Prostate gland (tissue), 2 donors: Measurements from ENCODE around the gene NIT2. TPM values are rescaled to one million over a fixed set of nuclear protein-coding genes. Genes with fewer than 3 reads are reported as not detected.

ENCODE experiments used
- DNase-seq: peaks from one replicate; pipeline ENCODE4 v3.0.0-alpha.2; 2019; ENCODE audit warnings: low spot score
- H3K27ac ChIP-seq, 2 donors: fragments of 200-600 bp; sonication (generic); 2 replicates each; pipeline ENCODE4 v1.5.1; 2017 to 2019
- H3K27me3 ChIP-seq: fragments of 200-600 bp; sonication (generic); replicated peaks from 2 replicates; pipeline ENCODE4 v1.5.1; 2019; ENCODE audit not compliant: insufficient read depth
- H3K36me3 ChIP-seq, 2 donors: fragments of 200-600 bp; sonication (generic); 1 replicate in 1 of 2; 2 replicates in 1 of 2; pipeline versions ENCODE4 v1.5.1 to v1.8.1; 2017 to 2019
- H3K4me1 ChIP-seq: fragments of 200-600 bp; sonication (generic); replicated peaks from 2 replicates; pipeline ENCODE4 v1.5.1; 2019
- H3K4me3 ChIP-seq, 2 donors: fragments of 200-600 bp; sonication (generic); 2 replicates each; pipeline ENCODE4 v1.5.1; 2017 to 2019
- H3K9me3 ChIP-seq: fragments of 200-600 bp; sonication (generic); 2 replicates; pipeline ENCODE4 v1.5.1; 2017
- CTCF ChIP-seq, 4 experiments: fragments of 200-600 bp in 2 of 4; fragments of 450-650 bp in 2 of 4; sonication (generic) in 2 of 4; IDR thresholded peaks; 1 replicate in 3 of 4; 2 replicates in 1 of 4; pipeline ENCODE4 v1.5.1; 2016 to 2019; ENCODE audit warnings: antibody characterized with exemption in 4 of 4, mild to moderate bottlenecking in 2 of 4, moderate library complexity in 2 of 4
- POLR2A ChIP-seq: fragments of 450-650 bp; IDR thresholded peaks from one replicate; pipeline ENCODE4 v1.6.1; 2016; ENCODE audit warnings: antibody characterized with exemption, mild to moderate bottlenecking
- POLR2AphosphoS5 ChIP-seq: sonication (generic); formaldehyde crosslinking; IDR thresholded peaks from one replicate; pipeline ENCODE4 v1.6.1; 2017; ENCODE audit warnings: antibody characterized with exemption
- WGBS: methylation state at CpG from one replicate; pipeline ENCODE4 v1.1.5; 2018; 5-methylcytosine and 5-hydroxymethylcytosine counted together
- intact Hi-C: fragments of 100-400 bp; cut with DNase I; formaldehyde crosslinking; loops from one replicate; pipeline ENCODE4 v1.14.2; 2022
- total RNA-seq, 2 donors: library from RNA; depleted of rRNA; stranded (reverse); fragments of >200 nt; gene quantifications; one replicate each; pipeline ENCODE4 v1.1.0, GENCODE V29; 2016

Gene NIT2
- total RNA-seq, 2 donors from 2014 or later, result 21.4 to 32.4 TPM

DNA sequence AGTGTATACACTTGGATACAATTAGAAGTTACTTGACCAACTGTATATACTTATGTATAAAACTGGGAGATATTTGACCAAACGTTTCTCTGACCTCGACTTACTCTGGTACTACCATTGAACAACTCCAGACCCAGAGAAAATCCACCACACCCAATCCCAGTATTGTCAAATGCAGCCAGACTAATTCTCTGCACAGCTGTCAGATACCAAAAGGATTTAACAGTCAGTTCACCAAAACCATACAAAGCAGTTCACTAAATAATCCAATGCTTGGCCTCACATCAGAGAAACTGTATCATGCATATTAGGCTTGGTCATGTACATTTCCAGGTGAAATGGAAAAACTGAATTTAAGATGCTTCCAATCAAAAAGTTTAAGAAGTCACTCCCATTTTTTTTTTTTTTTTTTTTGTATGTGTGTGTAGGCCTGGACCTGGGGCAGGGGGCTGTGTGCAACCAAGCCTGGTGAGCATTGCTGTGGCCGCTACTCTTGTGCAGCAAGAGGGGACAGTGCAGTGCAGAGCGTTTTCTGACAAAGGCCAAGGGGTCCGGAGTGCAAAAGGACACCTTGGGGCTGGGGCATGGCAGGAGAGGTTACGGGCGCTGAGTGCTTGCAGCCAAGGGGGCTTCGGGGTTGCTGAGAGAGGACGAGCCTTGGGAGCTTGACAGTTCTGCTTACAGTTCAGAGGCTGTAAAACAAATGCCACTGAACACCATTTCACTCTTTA lies 64.9 kb downstream of the NIT2 start:
- TF ChIP-seq POLR2AphosphoS5, result no peak
- no peak for TF ChIP-seq CTCF (IDR thresholded peaks at IDR 0.05)
- no peak for TF ChIP-seq POLR2A
- no peaks in the 10 kb centered on the region for H3K9me3 ChIP-seq
- intact Hi-C loops, result loop anchor here (10.0 kb wide), 1 partner anchor 65 kb away; the partner anchor contains the start of gene NIT2

DNA sequence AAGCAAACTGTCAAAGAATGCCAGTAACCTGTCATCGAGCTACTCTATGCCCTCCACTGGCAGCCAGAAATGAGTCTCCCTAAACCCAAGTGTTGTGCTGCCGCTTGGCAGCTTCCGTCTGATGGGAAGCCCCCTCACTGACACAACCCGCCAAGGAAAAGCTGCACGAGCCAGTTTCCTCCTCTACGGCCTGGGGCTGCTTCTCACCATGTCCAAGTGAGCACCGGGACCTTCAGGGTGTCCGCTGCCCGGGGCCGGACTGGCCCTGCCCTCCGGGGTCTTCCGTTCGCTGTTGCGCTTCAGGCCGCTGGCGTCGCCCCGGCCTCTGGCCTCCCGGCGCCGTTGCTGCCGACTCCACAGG lies 65.8 kb downstream of the NIT2 start:
- intact Hi-C loops, result loop anchor here (10.0 kb wide), 1 partner anchor 66 kb away; the partner anchor contains the start of gene NIT2
- Histone ChIP-seq H3K4me1 (no peaks in the 10 kb centered on the region), H3K36me3 (no peaks in the 10 kb centered on the region), H3K27me3 (no peaks in the 10 kb centered on the region), H3K27ac (peak overlapping the region; percentile 83 to 89), H3K9me3 (no peaks in the 10 kb centered on the region), H3K4me3 (peak overlapping the region; percentile 59 to 95)
- under 1% methylated on average over 22 of the region's 22 CpGs for WGBS
- peak; percentile 11 for DNase-seq
- no peak for TF ChIP-seq POLR2A
- TF ChIP-seq CTCF (IDR thresholded peaks at IDR 0.05), result no peak
- TF ChIP-seq POLR2AphosphoS5, result no peak

More for the DNA sequence above, 64.9 kb downstream of the NIT2 start:
- H3K4me3 ChIP-seq, result peak overlapping the region; percentile 59 to 95
- 43% methylated on average over 9 of the region's 9 CpGs for WGBS
- no peaks in the 10 kb centered on the region for H3K4me1 ChIP-seq
- H3K36me3 ChIP-seq, result no peaks in the 10 kb centered on the region
- DNase-seq, result no peak
- no peaks in the 10 kb centered on the region for H3K27me3 ChIP-seq
- H3K27ac ChIP-seq, result peak overlapping the region in 1 of 2 donors; percentile 83

GRCh38 chr3:100400780-100401673 lies 66.5 kb downstream of the NIT2 start, which contains the start of the genes LNP1 and TOMM70:
LNP1 (plus strand) TSS chr3:100401539; CDS start chr3:100429730, 28,191 bp downstream.
TOMM70 (minus strand) TSS chr3:100401089; CDS start chr3:100400949, 140 bp downstream.
- under 1% methylated on average over 64 of the region's 64 CpGs for WGBS

GRCh38 chr3:100401674-100402041 lies 67.1 kb downstream of the NIT2 start:
- TF ChIP-seq CTCF (IDR thresholded peaks at IDR 0.05) (no peak), POLR2AphosphoS5 (no peak), POLR2A (no peak)
- WGBS, result 0% methylated on average over 23 of the region's 23 CpGs
- no peaks in the 10 kb centered on the region for H3K36me3 ChIP-seq
- H3K27ac ChIP-seq, result peak overlapping the region; percentile 83 to 89
- no peaks in the 10 kb centered on the region for H3K9me3 ChIP-seq
- intact Hi-C loops, result loop anchor here (10.0 kb wide), 1 partner anchor 67 kb away; the partner anchor contains the start of gene NIT2
- no peaks in the 10 kb centered on the region for H3K27me3 ChIP-seq
- peak; percentile 24 for DNase-seq
- peak overlapping the region; percentile 59 to 95 for H3K4me3 ChIP-seq
- no peaks in the 10 kb centered on the region for H3K4me1 ChIP-seq

More at GRCh38 chr3:100400780-100401673, 66.5 kb downstream of the NIT2 start, which contains the start of the genes LNP1 and TOMM70:
- DNase-seq, result peak; percentile 97
- Histone ChIP-seq H3K9me3 (no peaks in the 10 kb centered on the region), H3K36me3 (no peaks in the 10 kb centered on the region), H3K4me3 (peak within 1 kb of the TSS; percentile 59 to 95), H3K27ac (peak within 1 kb of the TSS; percentile 83 to 89), H3K4me1 (no peaks in the 10 kb centered on the region), H3K27me3 (no peaks in the 10 kb centered on the region)
- TF ChIP-seq CTCF (IDR thresholded peaks at IDR 0.05) (no peak), POLR2AphosphoS5 (peak; percentile 81)
- intact Hi-C loops, result loop anchor here (10.0 kb wide), 1 partner anchor 66 kb away; the partner anchor contains the start of gene NIT2
